ENCODE data around the gene FAM135A. TPM values are rescaled to one million over a fixed set of nuclear protein-coding genes. Genes with fewer than 3 reads are reported as not detected.

FAM135A gene
- total and polyA plus RNA-seq, 2 donors (not counting 1 experiment from before 2014, with no cell fraction given), result 3.9 to 30.6 TPM

GRCh38 chr6:70363741-70364493, 49.4 kb upstream of the FAM135A start:
- Mint-ChIP-seq H3K9me3 (ENCODE audit: insufficient read depth) (no peaks in the 10 kb centered on the region), H3K4me3 (no peak overlapping the region), H3K27me3 (peaks cover 28% of the 10 kb centered on the region), H3K4me1 (peaks cover 4% of the 10 kb centered on the region), H3K27ac (no peak overlapping the region)
- Histone ChIP-seq H3K9ac (ENCODE audit: low read length) (no peak overlapping the region), H3K4me3 (ENCODE audit: control extremely low read depth in 1 of 5, extremely low read depth in 1 of 5, insufficient read depth in 1 of 5, low read depth in 2 of 5, low read length in 4 of 5) (no peak overlapping the region), H3K4me1 (ENCODE audit: control insufficient read depth in 2 of 2, insufficient read depth in 2 of 2, low read length in 2 of 2) (no peaks in the 10 kb centered on the region), H4K20me1 (ENCODE audit: control insufficient read depth, insufficient read depth, low read length, poor library complexity, severe bottlenecking) (no peaks in the 10 kb centered on the region), H2AFZ (ENCODE audit: insufficient read depth, low read depth, low read length, poor library complexity, severe bottlenecking) (no peak overlapping the region), H3K9me3 (ENCODE audit: control extremely low read depth in 1 of 3, control insufficient read depth in 2 of 3, insufficient read depth in 1 of 3, low read length in 2 of 3) (no peaks in the 10 kb centered on the region), H3K27ac (ENCODE audit: low read length in 2 of 2) (no peak overlapping the region), H3K4me2 (replicated peaks; ENCODE audit: low read depth, low read length, poor library complexity, severe bottlenecking) (no peak overlapping the region), H3K27me3 (replicated peaks in 1 of 4; ENCODE audit: control extremely low read depth in 1 of 4, control insufficient read depth in 3 of 4, insufficient read depth in 4 of 4, low read length in 3 of 4) (no peaks in the 10 kb centered on the region), H3K36me3 (replicated peaks in 1 of 2; ENCODE audit: control extremely low read depth in 1 of 2, control insufficient read depth in 1 of 2, extremely low read depth in 1 of 2, insufficient read depth in 2 of 2, low read length in 1 of 2) (no peaks in the 10 kb centered on the region), H3K79me2 (ENCODE audit: control insufficient read depth, insufficient read depth, low read length) (no peaks in the 10 kb centered on the region)
- intact Hi-C loops (cut with micrococcal nuclease), result no loop called here
- POLR2A ChIA-PET, result no interaction called here
- TF ChIP-seq EZH2 (IDR thresholded peaks at IDR 0.05; ENCODE audit: borderline replicate concordance, insufficient read depth, low read depth, low read length, poor library complexity, severe bottlenecking), result no peak
- no peak for TF ChIP-seq CTCF (IDR thresholded peaks at IDR 0.05)
- WGBS (ENCODE audit: insufficient coverage), result 91% methylated on average over 11 of the region's 11 CpGs
- no peak for ATAC-seq (ENCODE audit: low read depth)
- CTCF ChIA-PET, result interaction anchor here (1.0 to 1.6 kb wide), 3 partner anchors 10 to 149 kb away, joined by 3 read pairs; no protein-coding TSS in a partner anchor
- no peak for DNase-seq

GRCh38 chr6:70369332-70369950, 43.9 kb upstream of the FAM135A start:
- no peak overlapping the region for H3K9ac ChIP-seq (ENCODE audit: low read length)
- no peak overlapping the region for H3K4me2 ChIP-seq (replicated peaks; ENCODE audit: low read depth, low read length, poor library complexity, severe bottlenecking)
- peak; percentile 78 for ATAC-seq (ENCODE audit: low read depth)
- peaks cover 0 to 2% (median 0%) of the 10 kb centered on the region in 4 experiments for H3K27me3 ChIP-seq (replicated peaks in 1 of 4; ENCODE audit: control extremely low read depth in 1 of 4, control insufficient read depth in 3 of 4, insufficient read depth in 4 of 4, low read length in 3 of 4)
- no peaks in the 10 kb centered on the region for H3K79me2 ChIP-seq (ENCODE audit: control insufficient read depth, insufficient read depth, low read length)
- H3K27ac ChIP-seq (ENCODE audit: low read length in 2 of 2), result no peak overlapping the region
- H3K4me1 ChIP-seq (ENCODE audit: control insufficient read depth in 2 of 2, insufficient read depth in 2 of 2, low read length in 2 of 2), result no peaks in the 10 kb centered on the region
- Mint-ChIP-seq H3K9me3 (ENCODE audit: insufficient read depth) (no peaks in the 10 kb centered on the region), H3K4me3 (no peak overlapping the region), H3K27ac (no peak overlapping the region), H3K27me3 (peaks cover 32% of the 10 kb centered on the region), H3K4me1 (peaks cover 4% of the 10 kb centered on the region)
- H3K4me3 ChIP-seq (ENCODE audit: control extremely low read depth in 1 of 5, extremely low read depth in 1 of 5, insufficient read depth in 1 of 5, low read depth in 2 of 5, low read length in 4 of 5), result no peak overlapping the region
- peak; percentile 84 for TF ChIP-seq CTCF (IDR thresholded peaks at IDR 0.05)
- TF ChIP-seq EZH2 (IDR thresholded peaks at IDR 0.05; ENCODE audit: borderline replicate concordance, insufficient read depth, low read depth, low read length, poor library complexity, severe bottlenecking), result no peak
- ChIA-PET POLR2A (no interaction called here), CTCF (interaction anchor here (0.6 to 4.3 kb wide), 14 partner anchors 14 to 661 kb away, joined by 3 to 37 read pairs (median 4); partner anchors contain the start of gene FAM135A)
- WGBS (ENCODE audit: insufficient coverage), result 0% methylated on average over 4 of the region's 5 CpGs
- H2AFZ ChIP-seq (ENCODE audit: insufficient read depth, low read depth, low read length, poor library complexity, severe bottlenecking), result no peak overlapping the region
- DNase-seq, result peak; percentile 73
- H3K9me3 ChIP-seq (ENCODE audit: control extremely low read depth in 1 of 3, control insufficient read depth in 2 of 3, insufficient read depth in 1 of 3, low read length in 2 of 3), result no peaks in the 10 kb centered on the region
- intact Hi-C loops (cut with micrococcal nuclease), result loop anchor here (1.0 to 2.0 kb wide), 2 partner anchors 59 to 148 kb away; no protein-coding TSS in a partner anchor
- H4K20me1 ChIP-seq (ENCODE audit: control insufficient read depth, insufficient read depth, low read length, poor library complexity, severe bottlenecking), result no peaks in the 10 kb centered on the region
- H3K36me3 ChIP-seq (replicated peaks in 1 of 2; ENCODE audit: control extremely low read depth in 1 of 2, control insufficient read depth in 1 of 2, extremely low read depth in 1 of 2, insufficient read depth in 2 of 2, low read length in 1 of 2), result no peaks in the 10 kb centered on the region

All from B cell (primary cell).